OCI-LY7 (cell line): ENCODE measurements around the gene MLLT3. TPM values are rescaled to one million over a fixed set of nuclear protein-coding genes. Genes with fewer than 3 reads are reported as not detected.

ENCODE experiments used
- BruUV-seq: library from RNA; stranded (reverse); fragments of 400-500 nt; replicated peaks from 2 replicates; lab custom pipeline; 2021; lab: Mats Ljungman, UMichigan
- CTCF ChIA-PET: fragments of 300-600 bp; sonication (Branson Sonifier 250); formaldehyde crosslinking; loops from one replicate; lab custom pipeline; 2022; ENCODE audit warnings: antibody characterized with exemption; ENCODE audit not compliant: unreplicated experiment; lab: Charles Lee
- POLR2A ChIA-PET: fragments of 300-600 bp; sonication (Branson Sonifier 250); formaldehyde crosslinking; loops from one replicate; lab custom pipeline; 2022; ENCODE audit warnings: antibody characterized with exemption; lab: Charles Lee
- DNase-seq: peaks from one replicate; pipeline ENCODE4 v3.0.0-alpha.2; 2015; ENCODE audit warnings: low spot score
- H2AFZ ChIP-seq: fragments of 200-600 bp; sonication (generic), shearing (Covaris generic); 2 replicates; pipeline ENCODE4 v1.6.1; 2014; ENCODE audit warnings: mild to moderate bottlenecking, antibody characterized with exemption, low read length, moderate library complexity
- H3K27ac ChIP-seq: fragments of 200-600 bp; sonication (generic); 2 replicates; pipeline ENCODE4 v1.5.1; 2014; ENCODE audit warnings: mixed run types, low read depth, mild to moderate bottlenecking, moderate library complexity, low read length, inconsistent platforms; ENCODE audit not compliant: poor library complexity, severe bottlenecking
- H3K36me3 ChIP-seq: fragments of 200-600 bp; sonication (generic); 2 replicates; pipeline ENCODE4 v1.6.1; 2014; ENCODE audit warnings: mild to moderate bottlenecking, antibody characterized with exemption, low read length, moderate library complexity, mixed read lengths; ENCODE audit not compliant: insufficient read depth
- H3K4me1 ChIP-seq: fragments of 200-600 bp; sonication (generic); 2 replicates; pipeline ENCODE4 v1.5.1; 2014; ENCODE audit warnings: mild to moderate bottlenecking, low read length; ENCODE audit not compliant: insufficient read depth, poor library complexity, severe bottlenecking
- H3K4me2 ChIP-seq: fragments of 200-600 bp; sonication (generic); 2 replicates; pipeline ENCODE4 v1.6.1; 2014; ENCODE audit warnings: mild to moderate bottlenecking, low read length
- H3K4me3 ChIP-seq: fragments of 200-600 bp; sonication (generic); 2 replicates; pipeline ENCODE4 v1.5.1; 2014; ENCODE audit warnings: mild to moderate bottlenecking, low read depth, low read length; ENCODE audit not compliant: poor library complexity, severe bottlenecking
- H3K79me2 ChIP-seq: fragments of 200-600 bp; sonication (generic); 2 replicates; pipeline ENCODE4 v1.6.1; 2016; ENCODE audit warnings: low read depth, mild to moderate bottlenecking, low read length, moderate library complexity, mixed read lengths; ENCODE audit not compliant: insufficient read depth
- H3K9me2 ChIP-seq: fragments of 200-600 bp; sonication (generic); 2 replicates; pipeline ENCODE4 v1.6.1; 2016; ENCODE audit warnings: mild to moderate bottlenecking, low read length, mixed read lengths; ENCODE audit not compliant: insufficient read depth
- H3K9me3 ChIP-seq: fragments of 200-600 bp; sonication (generic); 2 replicates; pipeline ENCODE4 v1.6.1; 2014; ENCODE audit warnings: mild to moderate bottlenecking, mixed run types, low read length, mixed read lengths
- H4K20me1 ChIP-seq: fragments of 200-600 bp; sonication (generic); 2 replicates; pipeline ENCODE4 v1.6.1; 2014; ENCODE audit warnings: mild to moderate bottlenecking, antibody characterized with exemption, low read length, moderate library complexity, mixed read lengths; ENCODE audit not compliant: insufficient read depth
- CTCF ChIP-seq: fragments of 200-600 bp; sonication (generic); conservative IDR thresholded peaks from 2 replicates; pipeline ENCODE4 v1.5.1; 2014; ENCODE audit warnings: mild to moderate bottlenecking, antibody characterized with exemption, low read length, moderate library complexity, mixed read lengths
- EZH2phosphoT487 ChIP-seq: fragments of 200-600 bp; sonication (generic); IDR thresholded peaks from 2 replicates; pipeline ENCODE4 v1.6.1; 2018; ENCODE audit warnings: low read depth, borderline replicate concordance, mild to moderate bottlenecking, mixed run types, antibody characterized with exemption, low read length, moderate library complexity, mixed read lengths
- intact Hi-C: fragments of 100-400 bp; cut with micrococcal nuclease; formaldehyde crosslinking; loops from one replicate; pipeline ENCODE4 v1.10.0; 2022; ENCODE audit not compliant: unreplicated experiment
- total RNA-seq, 2 experiments: library from RNA; depleted of rRNA in 1 of 2; stranded (reverse); fragments of >200 nt in 1 of 2; shearing (Covaris generic) in 1 of 2; gene quantifications; 2 replicates each; pipeline ENCODE4 v1.2.3, GENCODE V29; 2014 to 2022

The MLLT3 gene
- total RNA-seq, 2 experiments from 2014 or later = 7.1 to 9.9 TPM

DNA sequence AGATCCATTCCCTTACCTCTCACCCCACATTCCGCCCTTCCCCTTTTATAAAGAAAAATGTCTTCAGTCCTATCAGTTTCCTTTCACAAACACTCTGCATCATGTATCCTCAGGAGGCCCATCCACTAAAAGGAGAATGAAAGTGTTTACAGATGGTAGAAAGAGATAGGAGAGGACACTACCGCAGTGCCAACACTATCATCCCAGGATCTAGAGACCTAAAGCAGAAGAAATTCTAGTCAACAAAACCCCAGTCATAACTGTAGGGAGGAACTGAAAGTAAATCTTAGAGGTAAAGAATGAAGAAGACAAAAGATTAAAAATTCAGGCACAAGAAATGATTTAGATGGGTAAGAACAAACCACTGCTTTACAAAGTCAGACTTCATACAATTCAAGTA, 114.1 kb downstream of the MLLT3 start:
- BruUV-seq = no TSS peak
- no peaks in the 10 kb centered on the region for H3K79me2 ChIP-seq
- TF ChIP-seq CTCF (no peak), EZH2phosphoT487 (no peak)
- no peak overlapping the region for H3K4me2 ChIP-seq
- ChIA-PET POLR2A (no interaction called here), CTCF (no interaction called here)
- no peaks in the 10 kb centered on the region for H3K36me3 ChIP-seq
- H3K9me2 ChIP-seq = no peaks in the 10 kb centered on the region
- no peak for DNase-seq
- no peak overlapping the region for H3K27ac ChIP-seq
- no peaks in the 10 kb centered on the region for H3K4me1 ChIP-seq
- H2AFZ ChIP-seq = no peak overlapping the region
- H4K20me1 ChIP-seq = no peaks in the 10 kb centered on the region
- intact Hi-C loops = no loop called here
- no peak overlapping the region for H3K4me3 ChIP-seq
- H3K9me3 ChIP-seq = no peaks in the 10 kb centered on the region

GRCh38 chr9:20507431-20507830, 114.9 kb downstream of the MLLT3 start:
- Histone ChIP-seq H3K79me2 (no peaks in the 10 kb centered on the region), H3K4me2 (no peak overlapping the region), H3K4me1 (no peaks in the 10 kb centered on the region), H2AFZ (no peak overlapping the region), H3K4me3 (no peak overlapping the region), H4K20me1 (no peaks in the 10 kb centered on the region), H3K9me3 (no peaks in the 10 kb centered on the region), H3K27ac (no peak overlapping the region), H3K36me3 (no peaks in the 10 kb centered on the region), H3K9me2 (no peaks in the 10 kb centered on the region)
- BruUV-seq = no TSS peak
- CTCF ChIA-PET = no interaction called here
- TF ChIP-seq EZH2phosphoT487 = no peak
- no peak for TF ChIP-seq CTCF
- POLR2A ChIA-PET = interaction anchor here (0.8 to 1.6 kb wide), 3 partner anchors 8 to 16 kb away, joined by 3 to 5 read pairs (median 4); no protein-coding TSS in a partner anchor
- no peak for DNase-seq
- intact Hi-C loops = no loop called here

GRCh38 chr9:20506099-20506900, 116.0 kb downstream of the MLLT3 start:
- TF ChIP-seq EZH2phosphoT487 (no peak), CTCF (no peak)
- POLR2A ChIA-PET = interaction anchor here (0.5 to 1.6 kb wide), 2 partner anchors 10 to 570 kb away, joined by 3 to 5 read pairs; no protein-coding TSS in a partner anchor

More at GRCh38 chr9:20506099-20506900, 116.0 kb downstream of the MLLT3 start:
- no peak overlapping the region for H2AFZ ChIP-seq
- no peak for DNase-seq
- BruUV-seq = no TSS peak
- no peaks in the 10 kb centered on the region for H3K79me2 ChIP-seq
- H3K36me3 ChIP-seq = no peaks in the 10 kb centered on the region
- intact Hi-C loops = no loop called here
- H3K4me3 ChIP-seq = no peak overlapping the region
- no peaks in the 10 kb centered on the region for H3K4me1 ChIP-seq
- H4K20me1 ChIP-seq = no peaks in the 10 kb centered on the region
- no peak overlapping the region for H3K4me2 ChIP-seq
- H3K9me3 ChIP-seq = no peaks in the 10 kb centered on the region
- CTCF ChIA-PET = no interaction called here
- H3K27ac ChIP-seq = no peak overlapping the region
- H3K9me2 ChIP-seq = no peaks in the 10 kb centered on the region
